HepG2 (cell line): ENCODE results near the gene PTPRF. TPM values are rescaled to one million over a fixed set of nuclear protein-coding genes. Genes with fewer than 3 reads are reported as not detected.

Experiments
- AGO2 ChIP-seq: fragments of 200-400 bp; formaldehyde crosslinking; optimal IDR thresholded peaks from 2 replicates; pipeline ENCODE3; 2017; ENCODE audit warnings: mild to moderate bottlenecking, low read depth, low read length, moderate library complexity
- ELF1 ChIP-seq: sonication (generic); formaldehyde crosslinking; IDR thresholded peaks from 2 replicates; pipeline ENCODE4 v1.4.0; 2020; ENCODE audit warnings: missing genetic modification reagents
- FOSL1 ChIP-seq: sonication (generic); formaldehyde crosslinking; IDR thresholded peaks from 2 replicates; pipeline ENCODE4 v1.9.0; 2021; ENCODE audit warnings: missing genetic modification reagents, borderline replicate concordance
- HNF4G ChIP-seq, 2 experiments: sonication (generic) in 1 of 2; formaldehyde crosslinking in 1 of 2; IDR thresholded peaks; 2 replicates each; pipeline versions ENCODE4 v1.4.0 to v1.6.1; 2011 to 2020; ENCODE audit warnings: borderline replicate concordance in 2 of 2, low read depth in 2 of 2, mild to moderate bottlenecking in 2 of 2, low read length in 1 of 2, missing genetic modification reagents in 1 of 2, moderate library complexity in 1 of 2
- MEF2D ChIP-seq: sonication (generic); formaldehyde crosslinking; IDR thresholded peaks from 2 replicates; pipeline ENCODE4 v1.5.1; 2020; ENCODE audit warnings: mild to moderate bottlenecking, missing genetic modification reagents
- MEIS2 ChIP-seq: sonication (generic); formaldehyde crosslinking; IDR thresholded peaks from 2 replicates; pipeline ENCODE4 v1.9.0; 2021; ENCODE audit warnings: mild to moderate bottlenecking, missing genetic modification reagents
- MTA3 ChIP-seq: sonication (generic); formaldehyde crosslinking; IDR thresholded peaks from 2 replicates; pipeline ENCODE4 v1.4.0; 2020; ENCODE audit warnings: missing genetic modification reagents
- PCBP1 ChIP-seq: fragments of 200-400 bp; formaldehyde crosslinking; IDR thresholded peaks from 2 replicates; pipeline ENCODE4 v1.6.1; 2017; ENCODE audit warnings: mild to moderate bottlenecking, low read depth, low read length, borderline replicate concordance
- REL ChIP-seq: sonication (generic); formaldehyde crosslinking; conservative IDR thresholded peaks from 2 replicates; pipeline ENCODE4 v1.8.0; 2022; ENCODE audit warnings: mild to moderate bottlenecking, missing genetic modification reagents, moderate library complexity
- SMARCE1 ChIP-seq: fragments of 450-650 bp; IDR thresholded peaks from 2 replicates; pipeline ENCODE4 v1.6.1; 2017; ENCODE audit warnings: borderline replicate concordance
- SMYD3 ChIP-seq: sonication (generic); formaldehyde crosslinking; IDR thresholded peaks from 2 replicates; pipeline ENCODE4 v1.8.1; 2023; ENCODE audit warnings: mild to moderate bottlenecking, missing genetic modification reagents
- TARDBP ChIP-seq: sonication (generic); formaldehyde crosslinking; IDR thresholded peaks from 2 replicates; pipeline ENCODE4 v1.8.0; 2022; ENCODE audit warnings: mild to moderate bottlenecking, missing genetic modification reagents
- ZBTB43 ChIP-seq: sonication (generic); formaldehyde crosslinking; conservative IDR thresholded peaks from 2 replicates; pipeline ENCODE4 v1.4.0; 2020; ENCODE audit warnings: missing genetic modification reagents
- ZBTB8A ChIP-seq: sonication (generic); formaldehyde crosslinking; IDR thresholded peaks from 2 replicates; pipeline ENCODE4 v1.4.0; 2020; ENCODE audit warnings: mild to moderate bottlenecking, low read depth, missing genetic modification reagents, borderline replicate concordance
- ZGPAT ChIP-seq: IDR thresholded peaks from 2 replicates; pipeline ENCODE4 v1.6.1; 2016; ENCODE audit warnings: mild to moderate bottlenecking
- ZNF569 ChIP-seq: sonication (generic); formaldehyde crosslinking; IDR thresholded peaks from 2 replicates; pipeline ENCODE4 v1.5.0; 2020; ENCODE audit warnings: mild to moderate bottlenecking, missing genetic modification reagents, moderate library complexity, borderline replicate concordance
- ZNF589 ChIP-seq: sonication (generic); formaldehyde crosslinking; conservative IDR thresholded peaks from 2 replicates; pipeline ENCODE4 v1.8.0; 2022; ENCODE audit warnings: mild to moderate bottlenecking, moderate library complexity, missing genetic modification reagents
- ZNF7 ChIP-seq: IDR thresholded peaks from 2 replicates; pipeline ENCODE4 v1.6.1; 2016; ENCODE audit warnings: missing biosample characterization, missing genetic modification reagents
- polyA plus RNA-seq, 8 experiments: library from polyadenylated mRNA; depleted of rRNA in 3 of 8; stranded (reverse) in 7 of 8; unstranded in 1 of 8; fragments of >200 nt; fragmentation: Illumina TruSeq in 4 of 8; extraction: Trizol in 4 of 8; gene quantifications; 2 replicates each; pipeline versions ENCODE4 v1.2.1 to v1.2.3, GENCODE V29; 2011 to 2016; ENCODE audit warnings: low read depth in 4 of 8, missing spikeins in 1 of 8, mixed read lengths in 1 of 8; ENCODE audit not compliant: insufficient read depth in 1 of 8
- total RNA-seq, 5 experiments: library from RNA; depleted of rRNA; stranded (reverse); fragments of >200 nt; fragmentation: Illumina TruSeq; extraction: Trizol; gene quantifications; 2 replicates each; pipeline ENCODE4 v1.2.3, GENCODE V29; 2016; ENCODE audit warnings: low read depth in 1 of 5
- TF ChIP-seq, protein P1 (sequence below): sonication (generic); formaldehyde crosslinking; IDR thresholded peaks from 2 replicates; pipeline ENCODE4 v1.5.0; 2020; ENCODE audit warnings: mild to moderate bottlenecking, missing genetic modification reagents
- TF ChIP-seq, protein P2 (sequence below): sonication (generic); formaldehyde crosslinking; IDR thresholded peaks from 2 replicates; pipeline ENCODE4 v1.4.0; 2020; ENCODE audit warnings: missing genetic modification reagents; ENCODE audit errors: not compliant biosample characterization
- TF ChIP-seq, protein P3 (sequence below): sonication (generic); formaldehyde crosslinking; IDR thresholded peaks from 2 replicates; pipeline ENCODE4 v1.5.0; 2020; ENCODE audit warnings: mild to moderate bottlenecking, missing genetic modification reagents

Gene PTPRF
- total and polyA plus RNA-seq, 2 of the 13 experiments (the other 11 are each of a cell fraction or from before 2014, with no cell fraction given): 55.9 to 167 TPM

GRCh38 chr1:43545695-43546387, 15.2 kb downstream of the PTPRF start (continued):
- TF ChIP-seq HNF4G (IDR thresholded peaks at IDR 0.05; ENCODE audit: borderline replicate concordance, low read depth, low read length): peak; percentile 96
- TF ChIP-seq HNF4G (CRISPR knock-in tag; IDR thresholded peaks at IDR 0.05; ENCODE audit: borderline replicate concordance, low read depth): peak; percentile 92
- no peak for TF ChIP-seq AGO2
- peak; percentile 71; the same call in 1 of the 2 replicates for TF ChIP-seq SMYD3 (CRISPR knock-in tag)
- no peak for TF ChIP-seq REL (CRISPR knock-in tag)
- TF ChIP-seq TARDBP (CRISPR knock-in tag): peak; percentile 95
- no peak for TF ChIP-seq SMARCE1
- no peak for TF ChIP-seq MEIS2
- TF ChIP-seq, protein P1, sequence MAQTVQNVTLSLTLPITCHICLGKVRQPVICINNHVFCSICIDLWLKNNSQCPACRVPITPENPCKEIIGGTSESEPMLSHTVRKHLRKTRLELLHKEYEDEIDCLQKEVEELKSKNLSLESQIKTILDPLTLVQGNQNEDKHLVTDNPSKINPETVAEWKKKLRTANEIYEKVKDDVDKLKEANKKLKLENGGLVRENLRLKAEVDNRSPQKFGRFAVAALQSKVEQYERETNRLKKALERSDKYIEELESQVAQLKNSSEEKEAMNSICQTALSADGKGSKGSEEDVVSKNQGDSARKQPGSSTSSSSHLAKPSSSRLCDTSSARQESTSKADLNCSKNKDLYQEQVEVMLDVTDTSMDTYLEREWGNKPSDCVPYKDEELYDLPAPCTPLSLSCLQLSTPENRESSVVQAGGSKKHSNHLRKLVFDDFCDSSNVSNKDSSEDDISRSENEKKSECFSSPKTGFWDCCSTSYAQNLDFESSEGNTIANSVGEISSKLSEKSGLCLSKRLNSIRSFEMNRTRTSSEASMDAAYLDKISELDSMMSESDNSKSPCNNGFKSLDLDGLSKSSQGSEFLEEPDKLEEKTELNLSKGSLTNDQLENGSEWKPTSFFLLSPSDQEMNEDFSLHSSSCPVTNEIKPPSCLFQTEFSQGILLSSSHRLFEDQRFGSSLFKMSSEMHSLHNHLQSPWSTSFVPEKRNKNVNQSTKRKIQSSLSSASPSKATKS (CRISPR knock-in tag): no peak
- peak; percentile 49; the same call in 1 of the 2 replicates for TF ChIP-seq PCBP1
- TF ChIP-seq ZNF569 (CRISPR knock-in tag): no peak
- no peak for TF ChIP-seq ZNF7 (CRISPR knock-in tag)
- no peak for TF ChIP-seq ZBTB43 (CRISPR knock-in tag)
- no peak for TF ChIP-seq FOSL1 (CRISPR knock-in tag)
- TF ChIP-seq MTA3: no peak
- TF ChIP-seq ZNF589 (CRISPR knock-in tag): peak; percentile 66; the same call in 1 of the 2 replicates
- peak; percentile 47 for TF ChIP-seq ELF1
- TF ChIP-seq, protein P2, sequence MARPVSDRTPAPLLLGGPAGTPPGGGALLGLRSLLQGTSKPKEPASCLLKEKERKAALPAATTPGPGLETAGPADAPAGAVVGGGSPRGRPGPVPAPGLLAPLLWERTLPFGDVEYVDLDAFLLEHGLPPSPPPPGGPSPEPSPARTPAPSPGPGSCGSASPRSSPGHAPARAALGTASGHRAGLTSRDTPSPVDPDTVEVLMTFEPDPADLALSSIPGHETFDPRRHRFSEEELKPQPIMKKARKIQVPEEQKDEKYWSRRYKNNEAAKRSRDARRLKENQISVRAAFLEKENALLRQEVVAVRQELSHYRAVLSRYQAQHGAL (CRISPR knock-in tag): no peak
- TF ChIP-seq, protein P3, sequence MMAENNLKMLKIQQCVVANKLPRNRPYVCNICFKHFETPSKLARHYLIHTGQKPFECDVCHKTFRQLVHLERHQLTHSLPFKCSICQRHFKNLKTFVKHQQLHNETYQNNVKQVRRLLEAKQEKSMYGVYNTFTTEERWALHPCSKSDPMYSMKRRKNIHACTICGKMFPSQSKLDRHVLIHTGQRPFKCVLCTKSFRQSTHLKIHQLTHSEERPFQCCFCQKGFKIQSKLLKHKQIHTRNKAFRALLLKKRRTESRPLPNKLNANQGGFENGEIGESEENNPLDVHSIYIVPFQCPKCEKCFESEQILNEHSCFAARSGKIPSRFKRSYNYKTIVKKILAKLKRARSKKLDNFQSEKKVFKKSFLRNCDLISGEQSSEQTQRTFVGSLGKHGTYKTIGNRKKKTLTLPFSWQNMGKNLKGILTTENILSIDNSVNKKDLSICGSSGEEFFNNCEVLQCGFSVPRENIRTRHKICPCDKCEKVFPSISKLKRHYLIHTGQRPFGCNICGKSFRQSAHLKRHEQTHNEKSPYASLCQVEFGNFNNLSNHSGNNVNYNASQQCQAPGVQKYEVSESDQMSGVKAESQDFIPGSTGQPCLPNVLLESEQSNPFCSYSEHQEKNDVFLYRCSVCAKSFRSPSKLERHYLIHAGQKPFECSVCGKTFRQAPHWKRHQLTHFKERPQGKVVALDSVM (CRISPR knock-in tag): no peak
- peak; percentile 51; the same call in 1 of the 2 replicates for TF ChIP-seq MEF2D (CRISPR knock-in tag)
- TF ChIP-seq ZGPAT (CRISPR knock-in tag): peak; percentile 72; the same call in 1 of the 2 replicates
- TF ChIP-seq ZBTB8A (CRISPR knock-in tag): no peak
